Activated naive CD4-positive, alpha-beta T cell treated with anti-CD3 and anti-CD28 coated beads, Interleukin-2, amount 50 U/mL, for 24 hours (primary cell): Measurements from ENCODE around the gene GIT2.
"Not testable (repeated sequence)": the region's sequence is repeated elsewhere in the genome, so short reads cannot be mapped to it uniquely, and the experiment has no call there.

Experiments used
- H3K27ac Mint-ChIP-seq: one replicate; pipeline ENCODE4 v1.8.0; 2021; ENCODE audit warnings: mild to moderate bottlenecking, mixed read lengths
- H3K27me3 Mint-ChIP-seq: one replicate; pipeline ENCODE4 v1.8.0; 2021; ENCODE audit warnings: mixed read lengths
- H3K36me3 Mint-ChIP-seq: one replicate; pipeline ENCODE4 v1.8.0; 2021; ENCODE audit warnings: mixed read lengths
- H3K4me1 Mint-ChIP-seq: one replicate; pipeline ENCODE4 v1.8.0; 2021; ENCODE audit warnings: mixed read lengths
- H3K4me3 Mint-ChIP-seq: one replicate; pipeline ENCODE4 v1.8.0; 2021; ENCODE audit warnings: mild to moderate bottlenecking, mixed read lengths
- H3K9me3 Mint-ChIP-seq: one replicate; pipeline ENCODE4 v1.8.0; 2021; ENCODE audit warnings: mixed read lengths

GIT2 gene

DNA sequence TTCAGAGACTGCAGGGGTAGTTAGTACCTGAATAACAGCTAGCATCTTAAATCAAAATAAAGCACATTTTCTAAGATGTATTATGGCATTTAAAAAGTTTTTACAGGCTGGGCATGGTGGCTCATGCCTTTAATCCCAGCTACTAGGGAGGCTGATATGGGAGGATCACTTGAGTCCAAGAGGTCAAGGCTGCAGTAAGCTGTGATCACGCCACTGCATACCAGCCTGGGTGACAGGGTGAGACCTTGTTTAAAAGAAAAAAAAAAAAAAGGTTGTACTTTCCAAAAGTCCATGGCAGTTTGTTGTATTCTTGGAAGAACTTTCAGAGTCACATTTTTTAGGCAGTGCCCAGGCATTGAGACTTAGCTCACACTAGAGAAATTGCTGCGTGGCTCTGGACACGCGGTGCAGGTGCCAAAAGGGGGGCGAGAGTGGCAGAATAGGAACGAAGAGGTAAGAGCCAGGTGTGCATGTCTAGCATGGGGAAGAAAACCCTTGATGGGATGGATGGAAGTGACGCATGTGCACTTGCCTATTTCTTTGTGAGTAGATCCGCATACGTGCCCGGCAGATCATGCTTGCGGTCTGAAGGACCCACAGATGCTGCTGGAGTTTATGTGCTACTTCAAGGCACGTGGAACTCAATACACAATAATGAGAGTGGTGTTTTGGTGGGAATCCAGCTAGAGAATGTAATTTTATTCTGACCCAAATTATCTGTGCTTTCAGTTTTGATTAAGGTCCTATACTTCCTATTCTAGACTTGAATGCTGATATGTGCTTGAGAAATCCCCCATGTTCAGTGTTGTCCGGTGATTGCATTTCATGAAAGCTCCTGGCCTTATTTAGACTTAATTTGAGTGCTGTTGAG, 14.9 kb upstream of the GIT2 start:
- Mint-ChIP-seq H3K27ac (peak overlapping the region; percentile 57), H3K27me3 (no peaks in the 10 kb centered on the region), H3K9me3 (no peaks in the 10 kb centered on the region), H3K36me3 (peaks cover 6% of the 10 kb centered on the region), H3K4me1 (peaks cover 65% of the 10 kb centered on the region), H3K4me3 (no peak overlapping the region)

DNA sequence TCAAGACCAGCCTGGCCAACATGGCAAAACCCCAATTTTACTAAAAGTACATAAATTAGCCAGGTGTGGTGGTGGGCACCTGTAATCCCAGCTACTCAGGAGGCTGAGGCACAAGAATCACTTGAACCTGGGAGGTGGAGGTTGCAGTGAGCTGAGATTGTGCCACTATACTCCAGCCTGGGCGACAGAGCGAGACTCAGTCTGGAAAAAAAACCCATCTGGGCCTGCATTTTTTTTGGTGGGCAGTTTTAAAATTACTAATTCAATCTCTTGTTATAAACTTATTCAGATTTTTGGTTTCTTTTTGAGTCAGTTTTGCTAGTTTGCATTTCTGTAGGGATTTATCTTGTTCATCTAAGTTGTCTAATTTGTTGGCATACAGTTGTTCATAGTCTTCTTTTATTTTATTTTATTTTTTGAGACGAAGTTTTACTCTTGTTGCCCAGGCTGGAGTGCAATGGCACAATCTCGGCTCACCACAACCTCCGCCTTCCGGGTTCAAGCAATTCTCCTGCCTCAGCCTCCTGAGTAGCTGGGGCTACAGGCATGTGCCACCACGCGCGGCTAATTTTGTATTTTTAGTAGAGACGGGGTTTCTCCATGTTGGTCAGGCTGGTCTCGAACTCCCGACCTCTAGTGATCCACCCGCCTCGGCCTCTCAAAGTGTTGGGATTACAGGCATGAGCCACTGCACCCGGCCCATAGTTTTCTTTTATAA, 12.7 kb upstream of the GIT2 start:
- H3K36me3 Mint-ChIP-seq, H3K27me3 Mint-ChIP-seq, H3K4me3 Mint-ChIP-seq, H3K27ac Mint-ChIP-seq, H3K9me3 Mint-ChIP-seq: not testable (repeated sequence)
- H3K4me1 Mint-ChIP-seq: peaks cover 71% of the 10 kb centered on the region

DNA sequence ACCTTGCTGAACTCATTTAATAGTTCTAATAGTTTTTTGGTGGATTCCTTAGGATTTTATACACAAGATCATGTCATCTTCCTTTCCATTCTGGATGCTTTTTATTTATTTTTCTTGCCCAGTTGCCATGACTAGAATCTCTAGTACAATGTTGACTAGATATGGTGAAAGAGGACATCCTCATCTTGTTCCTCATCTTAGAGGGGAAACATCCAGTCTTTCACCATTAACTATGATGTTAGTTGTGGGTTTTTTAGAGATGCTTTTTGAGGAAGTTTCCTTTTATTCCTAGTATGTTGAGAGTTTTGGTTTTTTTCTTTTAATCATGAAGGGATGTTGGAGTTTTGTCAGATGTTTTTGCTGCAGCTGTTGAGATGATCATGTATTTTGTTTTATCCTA, 11.7 kb upstream of the GIT2 start:
- Mint-ChIP-seq H3K4me1 (peaks cover 81% of the 10 kb centered on the region), H3K9me3 (no peaks in the 10 kb centered on the region), H3K4me3 (peak overlapping the region; percentile 33), H3K27ac (peak overlapping the region; percentile 82), H3K36me3 (peaks cover 6% of the 10 kb centered on the region), H3K27me3 (no peaks in the 10 kb centered on the region)

DNA sequence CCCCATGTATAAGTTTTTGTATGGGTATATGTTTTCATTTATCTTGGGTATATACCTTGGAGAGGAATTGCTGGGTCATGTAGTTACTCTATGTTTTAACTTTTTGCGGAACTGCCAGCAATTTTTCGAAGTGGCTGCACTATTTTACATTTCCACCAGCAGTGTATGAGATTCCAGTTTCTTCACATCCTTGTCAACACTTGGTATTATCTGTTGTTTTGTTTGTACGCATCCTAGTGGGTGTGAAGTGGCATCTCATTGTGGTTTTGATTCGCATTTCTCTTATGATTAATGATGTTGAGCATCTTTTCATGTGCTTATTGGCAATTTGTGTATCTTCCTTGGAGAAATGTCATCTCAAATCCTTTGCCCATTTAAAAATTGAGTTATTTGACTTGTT, 9.9 kb upstream of the GIT2 start:
- H3K27me3 Mint-ChIP-seq: no peaks in the 10 kb centered on the region
- no peak overlapping the region for H3K27ac Mint-ChIP-seq
- H3K9me3 Mint-ChIP-seq: no peaks in the 10 kb centered on the region
- H3K4me3 Mint-ChIP-seq: peak overlapping the region; percentile 15
- H3K36me3 Mint-ChIP-seq: peaks cover 6% of the 10 kb centered on the region
- H3K4me1 Mint-ChIP-seq: peaks cover 79% of the 10 kb centered on the region

DNA sequence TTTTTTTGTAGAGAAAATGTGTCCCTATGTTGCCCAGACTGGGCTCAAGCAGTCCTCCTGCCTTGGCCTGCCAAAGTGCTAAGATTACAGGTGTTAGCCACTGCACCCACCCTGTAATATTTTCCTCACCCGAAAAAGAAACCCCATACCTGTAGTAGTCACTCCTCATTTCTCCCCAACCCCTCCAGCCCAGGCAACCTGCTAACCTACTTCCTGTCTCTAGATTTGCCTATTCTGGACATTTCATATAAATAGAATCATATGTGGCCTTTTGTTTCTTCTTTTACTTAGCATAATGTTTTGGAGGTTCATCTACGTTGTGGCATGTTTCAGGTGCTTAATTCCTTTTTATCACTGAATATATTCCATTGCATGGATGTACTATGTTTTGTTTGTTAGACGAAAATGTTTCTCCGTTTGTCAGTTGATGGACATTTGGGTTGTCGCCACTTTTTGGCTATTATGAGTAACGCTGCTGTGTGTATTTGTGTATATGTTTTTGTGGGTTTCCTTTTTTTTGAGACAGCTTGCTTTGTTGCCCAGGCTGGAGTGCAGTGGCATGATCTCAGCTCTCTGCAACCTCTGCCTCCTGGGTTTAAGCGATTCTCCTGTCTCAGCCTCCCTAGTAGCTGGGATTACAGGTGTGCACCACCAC, 9.3 kb upstream of the GIT2 start:
- peaks cover 6% of the 10 kb centered on the region for H3K36me3 Mint-ChIP-seq
- peak overlapping the region; percentile 60 for H3K27ac Mint-ChIP-seq
- H3K4me1 Mint-ChIP-seq: peaks cover 76% of the 10 kb centered on the region

DNA sequence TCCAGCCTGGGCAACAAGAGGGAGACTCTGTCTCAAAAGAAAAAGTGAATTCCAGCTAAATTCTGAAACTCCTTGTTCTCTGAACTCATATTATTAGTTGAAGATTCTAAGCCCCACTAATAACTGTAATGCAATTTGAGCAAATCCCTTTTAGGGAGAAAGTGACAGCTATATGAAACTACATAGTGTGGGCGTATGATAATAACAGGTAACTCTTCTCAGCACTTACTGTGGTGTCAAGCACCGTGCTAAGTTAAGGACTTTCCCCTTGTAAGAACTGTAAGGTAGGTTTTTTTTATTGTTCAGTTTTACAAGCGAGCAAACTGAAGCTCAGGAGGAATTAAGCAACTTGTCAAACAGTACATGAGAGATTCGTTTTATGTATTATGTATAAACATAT, 8.4 kb upstream of the GIT2 start:
- H3K4me3 Mint-ChIP-seq: peak overlapping the region; percentile 37
- H3K4me1 Mint-ChIP-seq: peaks cover 78% of the 10 kb centered on the region
- no peaks in the 10 kb centered on the region for H3K27me3 Mint-ChIP-seq
- H3K9me3 Mint-ChIP-seq: no peaks in the 10 kb centered on the region
- no peak overlapping the region for H3K27ac Mint-ChIP-seq
- H3K36me3 Mint-ChIP-seq: peaks cover 5% of the 10 kb centered on the region

More for the DNA sequence above, 9.3 kb upstream of the GIT2 start:
- Mint-ChIP-seq H3K27me3 (no peaks in the 10 kb centered on the region), H3K9me3 (no peaks in the 10 kb centered on the region), H3K4me3 (peak overlapping the region; percentile 69)

DNA sequence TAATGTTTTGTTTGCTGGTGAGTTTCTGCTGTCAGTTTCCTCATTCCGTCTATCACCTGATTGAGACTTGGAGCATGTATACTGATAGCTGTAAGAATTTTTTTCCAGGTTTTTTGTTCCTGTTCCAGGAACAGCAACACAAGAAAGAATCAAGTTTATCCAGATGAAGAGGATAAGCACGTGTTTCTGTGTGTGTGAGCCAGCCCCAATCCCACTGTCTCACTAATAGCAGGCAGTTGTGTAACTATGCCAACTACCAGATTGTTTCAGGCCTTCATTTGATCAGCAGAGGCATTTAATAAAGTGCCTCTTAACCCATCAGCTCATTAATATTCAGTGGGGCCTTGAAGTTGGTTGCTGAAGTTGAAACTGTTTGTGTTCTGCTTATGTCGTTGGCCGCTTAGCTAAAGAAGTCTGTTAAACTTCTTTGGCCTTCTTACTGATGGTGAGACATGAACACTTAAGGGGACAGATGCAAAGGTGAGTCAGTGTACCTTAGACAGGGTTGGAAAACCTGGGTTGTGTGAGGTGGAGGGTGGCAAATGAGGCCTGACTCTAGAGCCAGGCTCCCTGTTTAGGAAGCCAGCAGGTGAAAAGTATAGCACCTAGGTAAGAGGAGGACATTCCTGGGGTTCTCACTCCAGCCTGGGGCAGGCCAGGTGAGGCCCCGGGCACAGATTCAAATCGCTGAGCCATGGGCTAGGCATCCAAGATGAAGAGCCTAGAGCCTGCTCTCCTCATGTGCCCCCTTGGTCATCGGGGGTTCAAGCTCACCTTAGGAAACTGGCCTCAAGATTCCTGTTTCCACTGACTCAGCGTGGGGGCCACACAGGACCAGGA, 6.7 kb upstream of the GIT2 start:
- Mint-ChIP-seq H3K4me3 (peak overlapping the region; percentile 38), H3K27ac (peak overlapping the region; percentile 75), H3K9me3 (no peaks in the 10 kb centered on the region), H3K4me1 (peaks cover 79% of the 10 kb centered on the region), H3K27me3 (no peaks in the 10 kb centered on the region), H3K36me3 (peaks cover 1% of the 10 kb centered on the region)

DNA sequence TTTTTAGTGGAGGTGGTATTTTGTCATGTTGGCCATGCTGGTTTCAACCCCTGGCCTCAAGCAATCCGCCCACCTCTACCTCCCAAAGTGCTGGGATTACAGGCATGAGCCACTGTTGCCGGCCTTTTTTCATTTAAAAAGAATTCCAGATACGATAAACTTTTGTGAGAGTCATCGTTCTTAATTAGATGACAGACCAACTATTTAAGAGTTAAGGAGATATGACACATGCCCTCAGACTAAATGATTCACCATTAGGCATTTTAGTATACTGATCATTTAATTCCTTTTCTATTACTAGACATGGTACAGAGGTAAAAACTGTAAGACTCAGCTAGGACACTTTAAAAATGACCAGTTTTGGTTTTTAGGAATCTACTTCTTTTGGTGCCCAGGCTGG, 5.4 kb upstream of the GIT2 start:
- H3K4me1 Mint-ChIP-seq: peaks cover 77% of the 10 kb centered on the region
- H3K27ac Mint-ChIP-seq: no peak overlapping the region
- H3K27me3 Mint-ChIP-seq: no peaks in the 10 kb centered on the region
- H3K36me3 Mint-ChIP-seq: no peaks in the 10 kb centered on the region
- H3K4me3 Mint-ChIP-seq: peak overlapping the region; percentile 100
- no peaks in the 10 kb centered on the region for H3K9me3 Mint-ChIP-seq

DNA sequence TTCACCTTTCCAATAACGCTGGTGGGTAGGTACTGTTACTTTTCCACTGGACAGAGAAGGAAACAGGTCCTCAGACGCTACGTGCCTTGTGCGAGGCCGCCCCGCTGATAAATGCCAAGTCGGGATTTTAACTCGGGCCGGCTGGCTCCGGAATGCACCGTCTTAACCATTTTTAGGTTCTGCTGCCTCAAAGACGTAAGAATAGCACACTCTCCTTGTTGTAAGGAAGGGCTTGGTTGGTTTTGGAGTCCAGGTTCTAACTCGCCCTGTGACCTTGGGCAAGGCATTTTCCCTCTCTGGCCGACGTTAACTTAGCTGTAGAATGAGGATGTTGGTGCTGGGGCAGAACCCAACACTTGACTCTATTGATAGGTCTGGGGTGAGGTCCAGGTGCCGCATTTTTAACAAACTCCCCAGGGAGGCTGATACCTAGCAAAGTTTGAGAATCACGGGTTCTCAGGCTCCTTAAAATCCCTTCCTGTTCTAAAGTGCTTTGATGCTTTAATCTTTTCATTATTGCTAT, 3.9 kb upstream of the GIT2 start:
- Mint-ChIP-seq H3K27ac (peak overlapping the region; percentile 98), H3K36me3 (no peaks in the 10 kb centered on the region), H3K9me3 (no peaks in the 10 kb centered on the region), H3K4me3 (peak overlapping the region; percentile 100), H3K27me3 (no peaks in the 10 kb centered on the region), H3K4me1 (peaks cover 66% of the 10 kb centered on the region)

DNA sequence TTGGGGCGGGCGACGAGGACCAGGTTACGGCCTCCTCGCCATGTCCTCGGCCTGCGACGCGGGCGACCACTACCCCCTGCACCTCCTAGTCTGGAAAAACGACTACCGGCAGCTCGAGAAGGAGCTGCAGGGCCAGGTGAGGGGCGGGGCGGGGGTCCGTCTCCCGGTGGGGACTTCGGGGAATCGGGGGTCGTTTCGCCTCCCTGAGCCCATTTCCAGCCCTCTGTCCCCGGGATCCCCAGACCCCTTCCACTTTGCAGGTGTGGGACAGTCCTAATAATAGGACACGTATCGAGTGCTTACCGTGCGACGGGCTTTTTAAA, 3.4 kb upstream of the GIT2 start:
- Mint-ChIP-seq H3K36me3 (no peaks in the 10 kb centered on the region), H3K27ac (peak overlapping the region; percentile 98), H3K9me3 (no peaks in the 10 kb centered on the region), H3K4me1 (peaks cover 66% of the 10 kb centered on the region), H3K4me3 (peak overlapping the region; percentile 100), H3K27me3 (no peaks in the 10 kb centered on the region)

DNA sequence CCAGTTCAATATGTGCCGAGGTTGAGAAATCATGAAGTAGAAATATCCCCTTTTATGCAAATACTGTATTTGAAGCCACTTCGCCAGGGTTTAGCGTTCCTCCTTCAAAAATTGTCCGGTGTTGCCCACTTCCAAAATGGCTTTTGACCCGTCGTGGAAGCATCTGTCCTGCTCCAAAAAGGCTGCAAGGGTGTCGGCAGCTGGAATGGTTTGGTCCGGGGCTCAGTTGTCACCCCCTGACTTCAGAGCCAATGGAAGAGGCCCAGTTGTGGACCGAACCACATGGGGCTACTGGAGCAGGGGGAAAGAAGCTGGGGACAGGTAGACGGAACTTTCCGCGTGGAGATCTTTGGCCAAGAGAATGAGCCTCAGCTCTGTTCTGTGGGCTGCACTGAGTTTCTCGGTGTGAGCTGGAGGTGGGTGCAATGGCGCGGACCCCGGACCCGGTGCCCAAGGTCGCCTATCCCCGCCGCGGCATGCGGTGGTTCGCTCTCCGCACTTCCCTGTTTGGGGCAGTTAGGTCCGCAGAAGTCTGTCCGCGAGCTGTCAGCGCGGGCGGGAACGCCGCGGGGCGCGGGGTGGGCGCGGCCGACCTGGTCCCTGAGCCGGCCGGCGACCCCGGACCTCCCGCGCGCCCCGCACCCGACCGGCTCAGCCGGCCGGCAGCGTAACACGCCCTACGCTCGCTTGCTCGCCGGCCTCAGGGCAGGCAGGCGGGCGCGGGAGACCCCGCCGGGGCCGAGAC, 2.9 kb upstream of the GIT2 start, which contains the start of gene ANKRD13A:
ANKRD13A (plus strand) TSS at position 527 of the 745 bp plus-strand sequence. CDS start 259 bp downstream, outside the sequence.
- H3K27ac Mint-ChIP-seq: peak within 1 kb of the TSS; percentile 99
- no peaks in the 10 kb centered on the region for H3K27me3 Mint-ChIP-seq
- peak within 1 kb of the TSS; percentile 100 for H3K4me3 Mint-ChIP-seq
- H3K4me1 Mint-ChIP-seq: peaks cover 69% of the 10 kb centered on the region
- H3K9me3 Mint-ChIP-seq: no peaks in the 10 kb centered on the region
- no peaks in the 10 kb centered on the region for H3K36me3 Mint-ChIP-seq

DNA sequence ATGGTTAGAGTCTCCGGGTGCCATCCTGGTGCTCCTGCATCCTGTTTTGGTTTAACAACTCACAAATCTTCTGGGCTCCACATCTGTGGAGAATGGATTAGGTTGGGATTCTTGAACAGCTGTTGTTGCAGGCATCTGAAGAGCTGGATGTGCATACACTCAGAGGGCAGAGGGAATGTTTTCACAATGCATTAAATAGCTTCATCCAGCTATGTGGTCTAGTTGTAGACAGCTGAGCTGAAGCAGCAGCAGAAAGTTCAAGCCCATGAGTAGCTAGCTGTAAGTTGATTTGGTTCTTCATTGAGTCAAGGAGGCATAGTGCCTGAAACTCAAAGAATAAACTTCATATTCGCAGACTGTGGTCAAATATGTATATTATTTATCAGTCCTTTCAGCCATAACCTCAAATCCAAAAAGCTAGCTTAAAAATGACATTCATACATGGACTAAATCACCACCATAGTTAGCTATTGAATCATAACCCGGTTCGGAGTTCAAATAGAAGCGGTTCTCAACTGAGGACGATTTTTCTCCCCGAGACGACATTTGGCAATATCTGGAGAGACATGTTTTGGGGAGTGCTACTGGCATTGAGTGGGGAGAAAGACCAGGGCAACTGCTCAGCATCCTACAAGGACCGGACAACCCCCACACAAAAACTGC, 2.2 kb upstream of the GIT2 start:
- peaks cover 71% of the 10 kb centered on the region for H3K4me1 Mint-ChIP-seq
- H3K36me3 Mint-ChIP-seq: no peaks in the 10 kb centered on the region
- peak overlapping the region; percentile 92 for H3K4me3 Mint-ChIP-seq
- H3K27ac Mint-ChIP-seq: peak overlapping the region; percentile 99
- H3K9me3 Mint-ChIP-seq: no peaks in the 10 kb centered on the region
- no peaks in the 10 kb centered on the region for H3K27me3 Mint-ChIP-seq

DNA sequence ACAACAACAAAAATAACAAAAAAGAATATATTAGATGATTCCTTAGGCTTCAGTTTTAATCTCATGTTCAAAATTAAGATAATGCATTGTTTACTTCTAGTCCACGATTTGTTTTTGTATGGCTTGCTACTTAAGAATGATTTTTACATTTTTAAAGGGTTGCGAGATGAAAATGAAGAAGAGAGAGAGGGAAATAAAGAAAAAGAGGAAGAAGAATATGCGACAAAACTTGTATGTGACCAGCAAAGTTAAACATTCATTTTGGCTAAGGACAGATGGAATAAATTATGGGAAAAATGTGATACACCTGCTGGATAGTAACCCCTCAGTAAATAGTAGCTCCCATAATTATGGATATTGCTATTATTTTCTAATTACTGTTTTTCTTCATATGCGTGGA, 1.2 kb upstream of the GIT2 start:
- Mint-ChIP-seq H3K4me1 (peaks cover 71% of the 10 kb centered on the region), H3K27me3 (no peaks in the 10 kb centered on the region), H3K36me3 (no peaks in the 10 kb centered on the region), H3K4me3 (peak overlapping the region; percentile 59), H3K9me3 (no peaks in the 10 kb centered on the region), H3K27ac (peak overlapping the region; percentile 71)

DNA sequence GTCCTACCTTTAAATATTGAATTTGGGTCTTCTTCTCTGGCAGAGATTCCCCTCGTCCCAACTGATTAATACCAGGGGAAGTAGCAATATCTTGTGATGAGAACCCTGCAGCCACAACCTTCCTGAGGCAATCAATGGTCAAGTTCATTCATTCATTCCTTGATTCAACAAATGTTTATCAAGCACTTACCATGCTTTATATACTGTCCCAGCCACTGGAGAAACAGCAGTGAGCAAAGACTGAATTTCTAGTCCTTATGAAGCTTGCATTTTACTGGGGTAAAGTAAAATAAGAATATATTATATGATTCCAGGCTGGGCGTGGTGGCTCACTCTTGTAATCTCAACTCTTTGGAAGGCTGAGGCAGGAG, 300 bp upstream of the GIT2 start:
- Mint-ChIP-seq H3K4me1 (peaks cover 68% of the 10 kb centered on the region), H3K27ac (peak overlapping the region; percentile 90), H3K9me3 (no peaks in the 10 kb centered on the region), H3K36me3 (peaks cover 2% of the 10 kb centered on the region), H3K27me3 (no peaks in the 10 kb centered on the region), H3K4me3 (peak overlapping the region; percentile 89)
